CD4-positive, alpha-beta T cell treated with Interleukin-15 for 4 hours (primary cell): ENCODE results near the gene KCNQ2.

ENCODE experiments used
- DNase-seq: peaks from one replicate; pipeline ENCODE4 v3.0.0-alpha.2; 2020; ENCODE audit warnings: low spot score

Gene KCNQ2

GRCh38 chr20:63417097-63417737 lies 55.2 kb downstream of the KCNQ2 start:
- DNase-seq, result no peak

GRCh38 chr20:63416631-63417030 lies 55.8 kb downstream of the KCNQ2 start:
- DNase-seq, result no peak

- no peak for DNase-seq
Observed at GRCh38 chr20:63415647-63416391, 56.6 kb downstream of the KCNQ2 start.

GRCh38 chr20:63414720-63415430 lies 57.6 kb downstream of the KCNQ2 start:
- no peak for DNase-seq

- no peak for DNase-seq
Observed at GRCh38 chr20:63413963-63414684, 58.3 kb downstream of the KCNQ2 start.

- DNase-seq, result no peak
Observed at GRCh38 chr20:63413323-63413722, 59.1 kb downstream of the KCNQ2 start.

- no peak for DNase-seq
Observed at GRCh38 chr20:63412889-63413288, 59.6 kb downstream of the KCNQ2 start.

GRCh38 chr20:63411898-63412631 lies 60.4 kb downstream of the KCNQ2 start:
- DNase-seq, result no peak

- DNase-seq, result no peak
Observed at GRCh38 chr20:63411151-63411897, 61.1 kb downstream of the KCNQ2 start.

GRCh38 chr20:63409834-63410435 lies 62.5 kb downstream of the KCNQ2 start:
- DNase-seq, result no peak

- DNase-seq, result no peak
Observed at GRCh38 chr20:63409066-63409833, 63.2 kb downstream of the KCNQ2 start.

GRCh38 chr20:63408684-63409046 lies 63.8 kb downstream of the KCNQ2 start:
- no peak for DNase-seq

GRCh38 chr20:63407928-63408683 lies 64.3 kb downstream of the KCNQ2 start:
- no peak for DNase-seq

- DNase-seq, result no peak
Observed at GRCh38 chr20:63406617-63407245, 65.7 kb downstream of the KCNQ2 start.

- DNase-seq, result no peak
Observed at GRCh38 chr20:63406011-63406410, 66.4 kb downstream of the KCNQ2 start.

- no peak for DNase-seq
Observed at GRCh38 chr20:63405102-63405730, 67.2 kb downstream of the KCNQ2 start.

- DNase-seq, result no peak
Observed at GRCh38 chr20:63404129-63405085, 68.0 kb downstream of the KCNQ2 start.
